ENCODE measurements around the gene FPGS.

GRCh38 chr9:127854184-127854806 lies 51.6 kb downstream of the FPGS start, which contains the start of gene ENG:
- TF ChIP-seq CTCF (IDR thresholded peaks at IDR 0.05) = no peak
- TF ChIP-seq POLR2A (IDR thresholded peaks at IDR 0.05) = peak in 1 of 2 donors; percentile 40
